Brain pericyte (primary cell): ENCODE data around the gene KIF26A.

Source experiments
- DNase-seq: peaks from one replicate; pipeline ENCODE4 v3.0.0-alpha.2; 2012; ENCODE audit warnings: low read depth, low spot score

The KIF26A gene

GRCh38 chr14:104138098-104138717 is at the start of gene KIF26A:
Gene KIF26A (plus strand): TSS chr14:104138587. CDS start chr14:104138723, 136 bp downstream.
- DNase-seq: no peak

DNA sequence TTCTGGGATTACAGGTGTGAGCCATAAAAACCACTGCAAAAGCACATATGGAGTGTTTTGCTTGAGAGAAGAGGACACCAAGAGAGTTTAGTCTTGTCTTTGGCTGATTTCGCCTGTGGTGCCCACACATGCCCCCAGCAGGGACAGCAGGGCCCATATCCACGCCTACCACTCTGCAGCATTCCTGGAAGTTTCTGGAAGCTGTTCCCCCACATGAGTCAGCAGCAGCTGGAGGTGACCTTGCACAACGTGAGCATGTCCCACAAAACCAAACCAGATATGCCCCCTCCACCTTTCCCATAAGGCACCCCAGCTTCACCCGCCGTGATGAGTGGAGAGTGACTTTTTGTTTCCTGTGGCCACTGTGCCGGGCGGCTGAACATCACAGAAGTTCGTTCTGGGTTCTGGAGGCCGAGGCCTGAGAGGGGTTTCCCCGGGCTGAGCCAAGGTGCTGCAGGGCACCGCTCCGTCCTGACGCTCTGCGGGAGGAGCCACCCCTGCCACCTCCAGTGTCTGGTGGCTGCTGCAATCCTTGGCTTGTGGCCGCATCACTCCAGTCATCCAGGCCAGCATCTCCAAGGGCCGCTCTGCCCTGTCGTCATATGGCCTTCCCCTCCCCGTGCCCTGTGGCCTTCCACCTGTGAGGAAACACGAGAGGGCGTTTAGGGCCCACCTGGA is 48.2 kb upstream of the KIF26A start:
- no peak for DNase-seq

DNA sequence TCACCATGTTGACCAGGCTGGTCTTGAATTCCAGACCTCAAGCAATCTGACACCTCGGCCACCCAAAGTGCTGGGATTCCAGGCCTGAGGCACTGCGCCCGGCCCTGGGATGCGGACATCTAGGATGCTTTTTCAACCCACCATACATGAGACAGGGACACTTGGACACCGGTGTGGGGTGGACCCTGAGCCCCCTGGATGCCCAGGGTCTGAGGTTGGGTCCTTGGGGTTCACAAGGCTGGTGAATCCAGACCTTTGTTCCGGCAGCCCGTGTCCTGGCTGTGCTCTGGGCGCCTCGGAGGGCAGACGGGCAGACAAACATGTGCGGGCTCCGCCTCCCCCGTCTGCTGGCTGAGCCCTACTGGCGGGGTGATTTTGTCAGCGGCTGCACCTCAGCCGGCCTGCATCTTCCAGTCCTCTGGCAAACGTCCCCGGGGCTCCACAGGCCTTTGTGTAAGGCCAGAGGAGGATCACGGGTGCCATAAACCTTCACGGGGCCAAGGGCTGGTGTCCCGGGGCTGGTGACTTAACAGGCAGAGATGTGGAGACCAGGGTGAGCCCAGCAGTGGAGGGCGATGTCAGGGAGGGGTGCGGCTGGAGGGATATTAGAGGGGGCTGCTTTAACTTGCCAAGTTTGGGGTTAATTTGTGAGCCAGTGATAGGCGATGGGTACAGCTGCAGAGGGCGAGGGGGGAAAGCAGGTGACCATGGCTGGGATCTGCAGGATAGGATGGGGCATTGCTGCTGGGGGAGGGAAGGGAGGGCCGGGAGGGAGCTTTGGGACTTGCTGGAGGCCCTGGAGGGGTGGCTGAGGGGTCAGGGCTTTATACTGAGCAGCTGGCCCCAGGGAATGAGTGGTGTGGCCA is 47.1 kb upstream of the KIF26A start:
- DNase-seq: no peak

DNA sequence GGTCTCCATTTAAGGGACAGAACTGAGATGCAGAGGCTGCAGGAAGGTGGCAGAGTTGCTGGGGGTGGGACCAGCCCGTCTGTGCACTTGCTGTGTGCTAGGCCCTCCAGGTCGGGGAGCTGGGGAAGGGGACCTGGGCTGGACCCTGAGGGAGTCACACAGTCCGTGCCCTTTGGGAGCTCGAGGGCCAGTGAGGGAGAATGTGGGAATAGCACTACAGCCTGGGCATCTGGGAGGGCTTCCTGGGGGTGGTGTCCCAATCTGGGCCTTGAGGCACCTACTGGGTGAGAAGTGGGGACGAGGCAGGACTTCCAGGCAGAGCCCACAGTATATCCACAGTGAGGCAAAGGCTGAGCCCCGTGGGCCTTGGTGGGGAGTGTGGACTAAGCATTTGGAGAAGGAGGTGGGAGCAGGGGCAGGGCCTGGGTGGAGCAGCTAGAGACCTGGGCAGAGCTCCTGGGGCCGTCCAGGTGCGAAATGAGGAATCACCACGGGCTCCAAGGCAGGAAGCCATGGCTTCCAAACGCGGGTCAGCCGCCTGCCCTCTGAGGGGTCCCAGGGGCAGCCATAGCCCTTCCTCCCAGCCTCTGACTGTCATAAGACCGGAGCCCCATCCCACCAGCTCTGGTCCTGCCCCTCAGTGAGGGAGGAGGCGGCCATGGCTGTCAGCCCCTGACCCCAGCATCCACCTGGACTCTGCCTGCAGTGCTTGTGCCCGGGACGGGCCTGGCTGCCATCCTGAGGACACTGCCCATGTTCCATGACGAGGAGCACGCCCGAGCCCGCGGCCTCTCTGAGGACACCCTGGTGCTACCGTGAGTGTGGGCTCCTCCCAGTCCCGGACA is 46.2 kb upstream of the KIF26A start:
- DNase-seq: no peak

GRCh38 chr14:104092931-104093365 is 45.4 kb upstream of the KIF26A start:
- no peak for DNase-seq

DNA sequence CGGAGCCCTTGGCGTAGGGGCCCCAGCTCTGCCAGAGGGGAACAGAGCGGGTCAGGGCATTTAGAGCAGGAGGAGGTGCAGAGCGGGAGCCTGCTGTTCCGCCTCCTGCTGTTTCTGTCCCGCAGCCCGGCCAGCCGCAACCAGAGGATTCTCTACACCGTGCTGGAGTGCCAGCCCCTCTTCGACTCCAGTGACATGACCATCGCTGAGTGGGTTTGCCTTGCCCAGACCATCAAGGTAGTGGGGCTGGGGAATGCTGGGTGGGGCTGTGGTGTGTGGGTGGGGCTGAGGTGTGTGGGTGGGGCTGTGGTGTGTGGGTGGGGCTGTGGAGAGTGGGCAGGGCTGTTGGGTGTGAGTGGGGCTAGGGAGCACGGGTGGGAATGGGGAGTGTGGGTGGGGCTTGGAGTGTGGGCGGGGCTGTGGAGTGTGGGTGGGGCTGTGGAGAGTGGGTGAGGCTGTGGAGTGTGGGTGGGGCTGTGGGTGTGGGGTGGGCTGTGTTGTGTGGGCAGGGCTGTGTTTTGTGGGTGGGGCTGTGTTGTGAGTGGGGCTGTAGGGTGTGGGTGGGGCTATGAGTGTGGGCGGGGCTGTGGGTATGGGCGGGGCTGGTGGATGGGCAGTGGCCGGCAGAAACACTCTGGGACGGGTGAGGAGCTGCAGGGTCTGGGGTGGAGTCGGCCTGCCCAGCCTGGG is 44.9 kb upstream of the KIF26A start:
- no peak for DNase-seq

DNA sequence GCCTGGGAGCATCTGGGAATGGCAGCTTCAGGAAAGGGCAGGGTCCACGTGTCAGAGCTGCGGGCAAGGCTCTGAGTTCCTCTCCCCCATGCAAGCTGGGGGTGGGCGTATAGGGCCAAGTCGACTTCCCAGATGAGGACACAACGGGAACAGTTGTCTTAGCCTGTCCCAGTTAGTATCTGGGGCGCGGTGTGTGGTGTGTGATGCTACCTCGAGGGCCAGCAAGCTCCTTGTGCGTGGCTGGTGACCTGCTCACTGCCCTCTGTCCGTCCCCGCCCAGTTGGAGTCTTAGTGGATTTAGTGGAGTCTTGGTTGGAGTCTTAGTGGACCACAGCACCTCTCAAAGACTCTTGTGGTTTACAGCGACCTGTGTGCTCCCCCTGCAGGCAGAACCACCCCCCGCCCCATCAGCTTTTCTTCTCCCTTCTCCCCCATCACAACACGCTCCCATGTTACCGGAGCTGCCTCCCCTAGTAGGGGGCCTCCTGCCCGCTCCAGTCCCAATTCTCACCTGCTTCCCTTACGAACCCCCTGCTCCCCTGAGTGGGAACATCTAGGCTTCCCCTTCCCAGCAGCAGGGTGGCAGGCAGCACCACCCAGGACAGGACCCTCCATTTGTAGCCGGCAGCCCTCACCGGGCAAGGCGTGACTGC is 44.2 kb upstream of the KIF26A start:
- DNase-seq: no peak

DNA sequence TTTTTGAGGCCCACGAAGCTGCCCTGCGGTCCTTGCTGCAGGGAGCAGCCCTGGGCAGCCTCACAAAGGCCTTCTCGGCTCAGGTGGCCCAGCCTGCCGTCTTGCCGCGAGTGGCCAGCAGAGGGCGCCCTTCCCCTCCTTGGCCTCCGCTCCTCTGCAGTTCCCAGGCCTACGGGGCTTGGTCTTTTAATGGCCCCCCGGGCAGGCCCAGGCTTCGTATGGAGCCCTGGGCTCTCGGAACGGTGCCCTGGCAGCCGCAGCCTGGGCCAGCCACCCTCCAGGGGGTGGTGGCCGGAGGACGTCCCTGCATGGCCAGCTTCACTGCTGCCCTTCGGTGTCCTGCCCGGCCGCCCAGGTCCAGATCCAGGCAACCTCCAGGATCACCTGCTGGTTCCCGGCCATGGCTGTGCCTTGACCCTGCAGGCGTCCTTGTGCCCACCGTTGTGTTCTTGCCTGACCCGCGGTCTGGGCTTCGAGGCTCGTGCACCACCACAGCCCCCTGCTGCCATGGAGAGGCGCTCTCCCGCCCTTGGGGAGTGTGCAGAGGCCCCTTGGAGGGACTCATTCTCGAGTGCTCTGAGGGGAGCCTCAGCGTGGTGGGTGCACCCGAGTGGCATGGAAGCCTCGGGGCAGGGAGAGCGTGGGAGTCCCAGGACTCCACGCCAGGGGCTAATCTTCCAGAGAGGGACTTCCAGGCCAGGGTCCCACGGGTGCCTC is 43.5 kb upstream of the KIF26A start:
- DNase-seq: no peak

DNA sequence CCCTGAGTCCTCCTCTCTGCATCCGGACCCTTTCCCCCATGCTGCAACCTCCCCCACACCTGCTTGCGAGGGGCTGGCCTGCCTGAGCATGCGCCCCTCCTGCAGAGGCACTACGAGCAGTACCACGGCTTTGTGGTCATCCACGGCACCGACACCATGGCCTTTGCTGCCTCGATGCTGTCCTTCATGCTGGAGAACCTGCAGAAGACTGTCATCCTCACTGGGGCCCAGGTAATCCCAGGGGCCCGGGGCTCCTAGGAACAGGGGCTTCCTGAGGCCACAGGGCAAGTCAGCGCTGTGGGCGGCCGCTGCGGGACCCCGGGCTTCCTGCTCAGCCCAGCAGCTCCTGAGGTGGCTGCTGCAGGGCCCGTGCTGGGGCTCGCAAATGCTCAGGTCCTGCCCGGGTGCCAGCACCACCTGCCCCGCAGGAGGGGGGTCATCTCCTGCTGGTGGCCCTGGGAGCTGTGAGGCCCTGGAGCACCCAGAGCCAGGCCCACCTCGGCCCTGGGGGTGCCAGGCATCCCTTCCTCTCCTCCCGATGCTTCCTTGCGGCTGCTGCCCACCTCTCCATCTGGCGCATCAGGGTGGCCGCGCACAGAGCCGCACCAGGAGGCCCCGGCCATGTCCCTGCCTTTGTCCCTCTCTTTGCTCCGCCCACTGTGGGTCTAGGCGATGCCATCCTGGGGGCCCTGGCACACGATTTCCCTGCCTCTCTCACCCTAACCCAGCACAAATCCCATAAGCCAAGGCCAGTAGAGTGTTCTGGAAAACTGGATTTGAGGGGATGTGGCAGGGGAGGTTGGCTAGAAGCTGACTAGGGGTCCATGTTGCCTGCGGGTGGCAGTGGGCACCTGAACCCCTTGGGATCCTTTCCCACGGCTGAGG is 42.7 kb upstream of the KIF26A start:
- DNase-seq: no peak

- no peak for DNase-seq
Measured at GRCh38 chr14:104096318-104096717, 42.1 kb upstream of the KIF26A start.

GRCh38 chr14:104096751-104097700 is 41.4 kb upstream of the KIF26A start:
- no peak for DNase-seq

DNA sequence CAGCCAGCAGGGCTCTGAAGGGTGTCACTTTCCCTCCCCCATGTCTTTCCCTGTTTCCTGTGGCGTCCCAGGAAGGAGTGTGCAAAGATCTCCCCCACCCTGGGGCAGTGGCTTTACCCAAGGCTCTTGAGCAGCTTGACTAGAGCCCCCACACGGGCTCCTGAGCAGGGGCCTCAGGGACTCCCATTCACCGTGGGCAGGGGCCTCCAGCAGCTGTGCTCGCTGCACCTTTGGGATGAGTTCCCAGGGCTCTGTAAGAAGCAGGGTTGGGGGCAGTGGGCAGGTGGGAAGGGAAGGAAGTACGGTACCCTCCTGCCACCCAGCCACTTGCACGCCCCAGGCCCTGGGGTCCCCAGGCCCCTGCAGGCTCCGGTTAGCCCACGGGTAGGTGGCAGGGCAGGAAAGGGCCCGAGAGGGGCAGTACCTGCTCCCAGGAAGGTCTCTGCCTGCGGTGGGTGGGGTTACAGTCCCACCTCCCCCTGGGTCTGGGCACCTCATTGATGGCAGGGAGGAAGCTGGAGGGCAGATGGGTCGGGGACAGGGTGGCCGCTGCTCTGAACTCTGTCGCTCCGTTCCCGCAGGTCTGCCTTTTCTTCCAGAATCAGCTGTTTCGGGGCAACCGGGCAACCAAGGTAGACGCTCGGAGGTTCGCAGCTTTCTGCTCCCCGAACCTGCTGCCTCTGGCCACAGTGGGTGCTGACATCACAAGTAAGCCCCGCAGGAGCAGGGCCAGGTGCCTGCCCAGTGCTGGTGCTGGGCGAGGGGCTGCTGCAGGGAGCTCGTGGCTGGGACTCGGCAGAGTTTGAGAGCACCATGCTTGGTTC is 39.9 kb upstream of the KIF26A start:
- DNase-seq: no peak

DNA sequence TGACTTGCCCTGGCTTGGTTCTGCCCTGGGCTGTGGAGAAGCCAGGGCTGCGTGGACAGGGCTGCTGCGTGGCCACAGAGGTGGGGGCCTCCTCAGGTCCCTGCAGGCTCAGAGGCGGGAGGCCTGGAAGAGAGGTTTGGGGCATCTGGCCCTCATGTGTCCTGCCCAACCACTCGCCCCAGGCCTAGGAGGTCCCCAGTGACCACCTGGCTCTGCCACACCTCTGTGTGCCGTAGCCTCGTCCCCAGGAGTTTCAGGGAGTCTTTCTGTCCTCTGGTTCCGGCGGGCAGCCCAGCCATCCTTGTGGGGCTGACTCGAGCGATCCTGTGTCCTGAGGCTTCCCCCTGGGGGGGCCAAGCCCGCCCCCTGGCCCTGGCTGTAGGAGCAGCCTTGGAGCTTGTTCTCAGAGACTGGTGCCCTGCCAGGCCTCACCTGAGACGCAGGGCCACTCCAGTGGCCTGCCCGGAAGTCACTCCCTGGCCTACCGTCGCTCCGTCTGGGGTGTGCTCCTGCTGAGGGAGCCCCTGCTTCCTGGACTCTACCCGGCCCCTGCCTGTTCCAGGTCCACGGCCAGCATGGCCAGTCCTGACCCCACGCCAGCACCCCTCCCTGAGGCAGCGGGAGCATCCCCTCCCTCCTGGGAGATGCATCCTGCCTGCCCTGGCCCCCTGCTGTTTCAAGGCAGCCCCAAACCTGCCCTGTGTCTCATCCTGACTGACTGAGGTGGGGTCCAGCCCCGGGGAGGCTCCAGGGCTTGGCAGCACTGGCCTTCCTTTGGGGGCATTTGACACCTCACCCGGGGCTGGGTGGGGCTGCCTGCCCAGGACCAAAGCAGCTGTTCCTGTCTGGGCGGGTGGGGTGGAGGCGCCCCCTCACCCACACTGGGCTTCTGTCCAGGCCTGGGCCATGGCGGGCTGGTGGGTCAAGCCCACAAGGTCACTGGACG is 39.0 kb upstream of the KIF26A start:
- DNase-seq: no peak

DNA sequence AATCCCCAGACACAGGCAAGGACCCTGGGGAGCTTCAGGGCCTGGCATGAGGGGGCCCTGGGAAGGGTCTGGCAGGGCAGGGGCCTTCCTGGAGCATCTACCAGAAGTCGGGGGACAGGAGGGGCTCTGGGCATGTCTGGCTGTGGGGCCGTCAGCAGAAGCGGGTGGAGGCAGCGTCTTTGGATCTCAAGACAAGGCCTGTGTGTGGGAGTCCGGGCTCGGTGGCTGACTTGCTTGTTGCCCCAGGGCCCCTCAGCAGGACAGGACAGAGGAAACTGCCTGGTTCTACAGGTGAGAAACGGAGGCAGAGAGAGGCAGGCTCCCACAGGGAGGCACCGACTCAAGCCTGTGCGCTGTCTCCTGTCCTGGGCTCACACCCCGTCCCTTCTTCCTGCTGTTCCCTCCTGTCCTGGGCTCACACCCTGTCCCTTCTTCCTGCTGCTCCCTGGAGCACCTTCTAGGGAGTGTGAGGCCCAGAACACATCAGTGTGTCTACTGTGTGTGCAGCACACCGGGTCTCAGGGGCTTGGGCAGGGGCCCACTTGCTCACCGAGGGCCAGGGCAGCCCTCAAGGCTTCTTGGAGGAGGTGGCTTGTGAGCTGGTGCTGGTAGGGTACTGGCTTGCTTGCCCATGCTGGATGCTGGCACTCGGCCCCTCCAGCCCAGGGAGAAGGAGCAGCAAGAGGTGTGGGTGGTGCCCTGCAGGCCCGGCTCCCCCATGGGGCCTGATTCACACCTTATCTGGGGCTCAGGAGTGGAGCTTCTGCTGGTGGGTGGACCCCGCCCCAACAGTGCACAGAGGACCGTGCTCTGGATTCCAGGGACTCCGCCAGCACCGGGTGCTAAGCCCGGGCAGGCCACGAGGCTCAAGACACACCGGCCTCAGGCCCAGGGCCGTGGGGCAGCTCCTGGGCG is 38.0 kb upstream of the KIF26A start:
- no peak for DNase-seq
